Keratinocyte (primary cell): ENCODE data around the gene SLC2A9. TPM values are rescaled to one million over a fixed set of nuclear protein-coding genes. Genes with fewer than 3 reads are reported as not detected.

Experiments
- DNase-seq: peaks from one replicate; pipeline ENCODE4 v3.0.0-alpha.2; 2011; ENCODE audit warnings: low read depth, missing footprints, low spot score
- FAIRE-seq: peaks from 2 replicates; lab custom pipeline; 2011; peaks lifted over from hg19 to GRCh38; lab: Jason Lieb, UNC
- H2AFZ ChIP-seq: 2 replicates; pipeline ENCODE4 v1.6.0; 2012; ENCODE audit warnings: low read length, control low read depth, inconsistent platforms; ENCODE audit not compliant: control insufficient read depth
- H3K27ac ChIP-seq: 2 replicates; pipeline ENCODE4 v1.5.1; 2011; ENCODE audit warnings: low read length; ENCODE audit not compliant: control insufficient read depth, insufficient read depth
- H3K27me3 ChIP-seq: 3 replicates; pipeline ENCODE4 v1.6.0; 2011; ENCODE audit warnings: low read length; ENCODE audit not compliant: control insufficient read depth, insufficient read depth; ENCODE audit errors: extremely low read depth
- H3K36me3 ChIP-seq, 2 experiments: 2 replicates in 1 of 2; 3 replicates in 1 of 2; pipeline ENCODE4 v1.5.1; 2011; ENCODE audit warnings: low read length in 2 of 2, mild to moderate bottlenecking in 1 of 2; ENCODE audit not compliant: control insufficient read depth in 2 of 2, insufficient read depth in 2 of 2; ENCODE audit errors: extremely low read depth in 1 of 2
- H3K4me1 ChIP-seq: 3 replicates; pipeline ENCODE4 v1.5.1; 2011; ENCODE audit warnings: low read length; ENCODE audit not compliant: control insufficient read depth, insufficient read depth; ENCODE audit errors: extremely low read depth
- H3K4me2 ChIP-seq: 3 replicates; pipeline ENCODE4 v1.6.0; 2011; ENCODE audit warnings: low read depth, low read length; ENCODE audit not compliant: control insufficient read depth, insufficient read depth; ENCODE audit errors: extremely low read depth
- H3K4me3 ChIP-seq, 3 experiments: fragments of 200-600 bp in 1 of 3; sonication (generic) in 1 of 3; 2 replicates in 2 of 3; 3 replicates in 1 of 3; pipeline ENCODE4 v1.5.1; 2011 to 2016; ENCODE audit warnings: low read length in 3 of 3, mild to moderate bottlenecking in 3 of 3, control low read depth in 2 of 3, inconsistent platforms in 1 of 3, low read depth in 1 of 3, mixed read lengths in 1 of 3, mixed run types in 1 of 3, moderate library complexity in 1 of 3; ENCODE audit not compliant: control insufficient read depth in 2 of 3, insufficient read depth in 2 of 3; ENCODE audit errors: extremely low read depth in 1 of 3
- H3K79me2 ChIP-seq: 2 replicates; pipeline ENCODE4 v1.6.0; 2012; ENCODE audit warnings: low read length; ENCODE audit not compliant: control insufficient read depth, insufficient read depth
- H3K9ac ChIP-seq: 3 replicates; pipeline ENCODE4 v1.6.0; 2011; ENCODE audit warnings: low read length; ENCODE audit not compliant: control insufficient read depth, insufficient read depth; ENCODE audit errors: extremely low read depth
- H3K9me1 ChIP-seq: 3 replicates; pipeline ENCODE4 v1.6.0; 2011; ENCODE audit warnings: low read length; ENCODE audit not compliant: control insufficient read depth, insufficient read depth; ENCODE audit errors: extremely low read depth
- H3K9me3 ChIP-seq: 2 replicates; pipeline ENCODE4 v1.5.1; 2012; ENCODE audit warnings: low read depth, low read length; ENCODE audit not compliant: control insufficient read depth
- H4K20me1 ChIP-seq: 3 replicates; pipeline ENCODE4 v1.6.0; 2011; ENCODE audit warnings: low read length; ENCODE audit not compliant: control insufficient read depth, insufficient read depth; ENCODE audit errors: extremely low read depth
- CTCF ChIP-seq, 3 experiments: IDR thresholded peaks in 1 of 3; conservative IDR thresholded peaks in 1 of 3; optimal IDR thresholded peaks in 1 of 3; 2 replicates in 2 of 3; 3 replicates in 1 of 3; pipeline versions ENCODE3 to v1.5.1; 2011; ENCODE audit warnings: low read length in 3 of 3, mild to moderate bottlenecking in 3 of 3, moderate library complexity in 2 of 3, control low read depth in 1 of 3, inconsistent platforms in 1 of 3; ENCODE audit not compliant: insufficient read depth in 2 of 3; ENCODE audit errors: extremely low read depth in 1 of 3
- EZH2 ChIP-seq: IDR thresholded peaks from one replicate; pipeline ENCODE4 v1.6.1; 2012; ENCODE audit warnings: inconsistent platforms, mild to moderate bottlenecking, low read length, moderate library complexity
- dilution Hi-C: fragments of 300-500 bp; cut with MboI; formaldehyde crosslinking; loops from one replicate; pipeline ENCODE4 v1.7.0; 2020; ENCODE audit warnings: low sequenced_read_pairs; ENCODE audit not compliant: extremely low pct_ligation_motif_present
- polyA plus RNA-seq, 5 experiments: library from polyadenylated mRNA; depleted of rRNA in 3 of 5; stranded (reverse) in 3 of 5; stranded (forward) in 1 of 5; unstranded in 1 of 5; fragments of >200 nt; gene quantifications; 1 replicate in 1 of 5; 2 replicates in 3 of 5; 3 replicates in 1 of 5; pipeline versions ENCODE4 v1.2.1 to v1.2.3, GENCODE V29; 2011 to 2012; ENCODE audit warnings: missing spikeins in 2 of 5, low read depth in 1 of 5, low replicate concordance in 1 of 5

Gene SLC2A9
- polyA plus RNA-seq, 1 donor (not counting 4 experiments of a cell fraction or from before 2014, with no cell fraction given): 37.3 TPM

GRCh38 chr4:9936129-9936644 is 85.1 kb downstream of the SLC2A9 start:
- Histone ChIP-seq H4K20me1 (peaks cover 4% of the 10 kb centered on the region), H3K36me3 (peaks cover 16 to 22% of the 10 kb centered on the region in 2 experiments), H3K9me3 (no peaks in the 10 kb centered on the region), H3K27ac (no peak overlapping the region), H3K4me1 (no peaks in the 10 kb centered on the region), H3K4me2 (no peak overlapping the region), H3K4me3 (no peak overlapping the region), H3K9ac (no peak overlapping the region), H3K79me2 (no peaks in the 10 kb centered on the region), H3K9me1 (peaks cover 2% of the 10 kb centered on the region), H2AFZ (no peak overlapping the region), H3K27me3 (no peaks in the 10 kb centered on the region)
- dilution Hi-C loops: no loop called here
- DNase-seq: no peak
- no peak for FAIRE-seq
- TF ChIP-seq EZH2: no peak
- no peak for TF ChIP-seq CTCF (optimal IDR thresholded peaks at IDR 0.05 in 1 of 3, IDR thresholded peaks at IDR 0.05 in 1 of 3, conservative IDR thresholded peaks at IDR 0.05 in 1 of 3; ENCODE audit: extremely low read depth in 1 of 3, insufficient read depth in 2 of 3, low read length in 3 of 3)

GRCh38 chr4:9933956-9934355 is 87.3 kb downstream of the SLC2A9 start:
- Histone ChIP-seq H3K36me3 (peaks cover 19 to 22% of the 10 kb centered on the region in 2 experiments), H3K79me2 (no peaks in the 10 kb centered on the region), H3K9me1 (peaks cover 2% of the 10 kb centered on the region), H3K9me3 (no peaks in the 10 kb centered on the region), H3K4me2 (no peak overlapping the region), H3K27me3 (no peaks in the 10 kb centered on the region), H4K20me1 (peaks cover 6% of the 10 kb centered on the region), H3K27ac (no peak overlapping the region), H3K4me1 (no peaks in the 10 kb centered on the region), H3K4me3 (no peak overlapping the region), H2AFZ (no peak overlapping the region), H3K9ac (no peak overlapping the region)
- DNase-seq: no peak
- TF ChIP-seq EZH2 (no peak), CTCF (optimal IDR thresholded peaks at IDR 0.05 in 1 of 3, IDR thresholded peaks at IDR 0.05 in 1 of 3, conservative IDR thresholded peaks at IDR 0.05 in 1 of 3; ENCODE audit: extremely low read depth in 1 of 3, insufficient read depth in 2 of 3, low read length in 3 of 3) (no peak)
- no peak for FAIRE-seq
- dilution Hi-C loops: no loop called here
